HFFc6 (cell line): ENCODE results near the gene ATP1A1. TPM values are rescaled to one million over a fixed set of nuclear protein-coding genes. Genes with fewer than 3 reads are reported as not detected.

Source experiments
- DNase-seq: peaks from one replicate; pipeline ENCODE4 v3.0.0-alpha.2; 2018
- H3K27ac Mint-ChIP-seq: 2 replicates; pipeline ENCODE4 v1.8.0; 2020; ENCODE audit warnings: mild to moderate bottlenecking, mixed read lengths
- H3K27me3 Mint-ChIP-seq: 2 replicates; pipeline ENCODE4 v1.8.0; 2021; ENCODE audit warnings: mild to moderate bottlenecking, moderate library complexity, mixed read lengths; ENCODE audit not compliant: insufficient read depth
- H3K36me3 Mint-ChIP-seq: 2 replicates; pipeline ENCODE4 v1.8.0; 2021; ENCODE audit warnings: low read depth, mixed read lengths
- H3K4me1 Mint-ChIP-seq: 2 replicates; pipeline ENCODE4 v1.8.0; 2020; ENCODE audit warnings: low read depth, mixed read lengths
- H3K4me3 Mint-ChIP-seq: 2 replicates; pipeline ENCODE4 v1.8.0; 2020; ENCODE audit warnings: mild to moderate bottlenecking, moderate library complexity, mixed read lengths
- H3K9me3 Mint-ChIP-seq: 2 replicates; pipeline ENCODE4 v1.8.0; 2020; ENCODE audit warnings: mild to moderate bottlenecking, mixed read lengths
- total RNA-seq, 6 experiments: library from RNA; stranded (reverse); fragmentation: NEBNext Ultra II Directional; extraction: Animal tissue kit (Norgen Biotek cat#: 25700); gene quantifications; 2 replicates in 1 of 6; 3 replicates in 5 of 6; pipeline ENCODE4 v1.2.3, GENCODE V29; 2021
- TF ChIP-seq, protein P1 (sequence below): fragments of 200-600 bp; sonication (generic); IDR thresholded peaks from 2 replicates; pipeline ENCODE4 v1.5.0; 2021; ENCODE audit warnings: antibody characterized with exemption, mild to moderate bottlenecking

ATP1A1 gene
- total RNA-seq, 6 experiments from 2014 or later: 192 to 244 (median 222) TPM

DNA sequence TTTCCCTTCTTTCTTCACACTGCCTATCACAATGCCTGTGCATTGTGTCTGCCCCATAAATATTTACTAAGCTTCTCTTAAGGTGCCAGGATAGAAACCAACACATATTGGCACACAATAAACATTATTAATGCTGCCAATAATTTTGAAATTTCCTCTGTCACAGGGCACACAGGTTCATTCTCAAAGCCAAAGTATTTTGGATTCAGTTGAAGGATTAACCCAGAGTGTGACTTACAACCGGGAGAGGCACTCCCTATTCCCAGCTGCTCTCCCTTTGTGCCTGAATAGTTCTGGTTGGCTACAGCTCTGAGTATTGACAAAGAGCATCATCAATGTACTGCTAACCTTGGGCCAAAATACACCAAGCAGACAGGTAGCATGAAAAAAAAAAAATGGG lies 46.6 kb upstream of the ATP1A1 start:
- H3K9me3 Mint-ChIP-seq: no peaks in the 10 kb centered on the region
- H3K27me3 Mint-ChIP-seq: peaks cover 12% of the 10 kb centered on the region
- TF ChIP-seq, protein P1, sequence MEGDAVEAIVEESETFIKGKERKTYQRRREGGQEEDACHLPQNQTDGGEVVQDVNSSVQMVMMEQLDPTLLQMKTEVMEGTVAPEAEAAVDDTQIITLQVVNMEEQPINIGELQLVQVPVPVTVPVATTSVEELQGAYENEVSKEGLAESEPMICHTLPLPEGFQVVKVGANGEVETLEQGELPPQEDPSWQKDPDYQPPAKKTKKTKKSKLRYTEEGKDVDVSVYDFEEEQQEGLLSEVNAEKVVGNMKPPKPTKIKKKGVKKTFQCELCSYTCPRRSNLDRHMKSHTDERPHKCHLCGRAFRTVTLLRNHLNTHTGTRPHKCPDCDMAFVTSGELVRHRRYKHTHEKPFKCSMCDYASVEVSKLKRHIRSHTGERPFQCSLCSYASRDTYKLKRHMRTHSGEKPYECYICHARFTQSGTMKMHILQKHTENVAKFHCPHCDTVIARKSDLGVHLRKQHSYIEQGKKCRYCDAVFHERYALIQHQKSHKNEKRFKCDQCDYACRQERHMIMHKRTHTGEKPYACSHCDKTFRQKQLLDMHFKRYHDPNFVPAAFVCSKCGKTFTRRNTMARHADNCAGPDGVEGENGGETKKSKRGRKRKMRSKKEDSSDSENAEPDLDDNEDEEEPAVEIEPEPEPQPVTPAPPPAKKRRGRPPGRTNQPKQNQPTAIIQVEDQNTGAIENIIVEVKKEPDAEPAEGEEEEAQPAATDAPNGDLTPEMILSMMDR: no peak
- no peak for DNase-seq
- H3K36me3 Mint-ChIP-seq: no peaks in the 10 kb centered on the region
- H3K4me1 Mint-ChIP-seq: no peaks in the 10 kb centered on the region
- H3K27ac Mint-ChIP-seq: no peak overlapping the region
- no peak overlapping the region for H3K4me3 Mint-ChIP-seq

DNA sequence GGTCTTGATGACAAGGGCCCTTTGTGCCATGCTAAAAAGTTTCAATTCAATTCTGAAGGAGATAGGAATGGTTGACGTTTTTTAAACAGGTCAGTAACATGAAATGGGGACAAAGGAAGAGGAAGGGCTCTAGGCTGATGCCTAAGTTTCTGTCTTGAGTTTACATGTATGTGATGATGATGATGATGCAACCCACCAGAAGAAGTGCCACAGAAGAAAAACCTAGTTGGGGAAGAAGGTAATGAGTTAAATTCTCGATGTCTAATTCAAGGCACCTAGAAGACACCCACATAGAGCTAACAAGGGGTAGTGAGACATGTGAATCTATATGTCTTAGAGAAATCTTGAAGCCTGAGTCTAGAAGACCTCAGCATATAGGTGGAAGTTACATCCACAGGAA lies 44.4 kb upstream of the ATP1A1 start:
- Mint-ChIP-seq H3K4me1 (no peaks in the 10 kb centered on the region), H3K27me3 (peaks cover 10% of the 10 kb centered on the region), H3K27ac (no peak overlapping the region), H3K9me3 (no peaks in the 10 kb centered on the region), H3K4me3 (no peak overlapping the region), H3K36me3 (no peaks in the 10 kb centered on the region)
- TF ChIP-seq, protein P1: no peak
- DNase-seq: no peak

DNA sequence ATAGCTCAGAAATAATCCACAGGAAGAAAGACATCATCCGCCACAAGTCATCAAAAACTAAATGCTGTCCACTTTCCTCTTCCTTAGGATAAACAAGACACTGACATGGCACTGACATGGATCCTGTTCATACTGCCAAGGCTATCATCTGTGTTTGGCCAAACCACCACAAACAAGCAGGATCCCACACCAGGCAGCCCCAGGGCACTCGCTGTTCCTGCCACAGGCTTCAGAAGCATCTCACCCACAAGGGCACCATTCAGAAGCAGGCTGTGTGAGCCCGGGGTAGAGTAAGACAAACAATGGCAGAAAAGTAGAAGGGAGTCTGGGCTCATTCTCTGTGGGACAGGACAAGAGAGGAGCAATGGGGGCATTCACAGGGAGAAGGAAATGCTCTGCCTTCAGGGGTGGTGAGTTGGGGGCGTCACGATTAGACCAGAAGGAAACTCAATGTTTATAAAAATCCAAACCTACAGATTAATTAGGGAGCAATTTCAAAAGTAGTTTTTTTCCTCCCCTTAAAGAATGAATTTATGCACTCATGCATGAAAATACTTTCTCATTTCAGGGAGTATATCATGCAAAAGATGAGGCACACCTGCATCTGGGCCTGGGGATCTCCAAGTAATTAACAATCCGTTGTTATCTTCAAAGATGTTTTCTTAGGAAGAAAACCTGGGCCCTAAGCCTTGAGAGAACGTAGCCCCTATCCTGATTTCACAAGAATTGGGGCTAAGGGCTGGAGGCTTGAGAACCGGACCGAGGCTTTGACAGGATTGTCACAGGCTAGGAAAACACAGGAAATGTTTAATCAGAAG lies 43.3 kb upstream of the ATP1A1 start:
- peaks cover 10% of the 10 kb centered on the region for H3K27me3 Mint-ChIP-seq
- H3K9me3 Mint-ChIP-seq: no peaks in the 10 kb centered on the region
- no peak for DNase-seq
- no peaks in the 10 kb centered on the region for H3K36me3 Mint-ChIP-seq
- no peak overlapping the region for H3K4me3 Mint-ChIP-seq
- TF ChIP-seq, protein P1: no peak
- no peak overlapping the region for H3K27ac Mint-ChIP-seq
- peaks cover 8% of the 10 kb centered on the region for H3K4me1 Mint-ChIP-seq

- H3K4me3 Mint-ChIP-seq: no peak overlapping the region
- peaks cover 8% of the 10 kb centered on the region for H3K4me1 Mint-ChIP-seq
- no peak overlapping the region for H3K27ac Mint-ChIP-seq
- H3K9me3 Mint-ChIP-seq: no peaks in the 10 kb centered on the region
- DNase-seq: no peak
- peaks cover 10% of the 10 kb centered on the region for H3K27me3 Mint-ChIP-seq
- no peaks in the 10 kb centered on the region for H3K36me3 Mint-ChIP-seq
- TF ChIP-seq, protein P1: no peak
These were observed 42.7 kb upstream of the ATP1A1 start for GRCh38 chr1:116330342-116330652.

GRCh38 chr1:116330846-116331245 lies 42.2 kb upstream of the ATP1A1 start:
- Mint-ChIP-seq H3K27ac (no peak overlapping the region), H3K36me3 (no peaks in the 10 kb centered on the region), H3K27me3 (peaks cover 10% of the 10 kb centered on the region), H3K9me3 (no peaks in the 10 kb centered on the region), H3K4me3 (no peak overlapping the region), H3K4me1 (peaks cover 8% of the 10 kb centered on the region)
- DNase-seq: no peak
- TF ChIP-seq, protein P1: no peak
